ENCODE measurements around the gene ADAMTS2.

DNA sequence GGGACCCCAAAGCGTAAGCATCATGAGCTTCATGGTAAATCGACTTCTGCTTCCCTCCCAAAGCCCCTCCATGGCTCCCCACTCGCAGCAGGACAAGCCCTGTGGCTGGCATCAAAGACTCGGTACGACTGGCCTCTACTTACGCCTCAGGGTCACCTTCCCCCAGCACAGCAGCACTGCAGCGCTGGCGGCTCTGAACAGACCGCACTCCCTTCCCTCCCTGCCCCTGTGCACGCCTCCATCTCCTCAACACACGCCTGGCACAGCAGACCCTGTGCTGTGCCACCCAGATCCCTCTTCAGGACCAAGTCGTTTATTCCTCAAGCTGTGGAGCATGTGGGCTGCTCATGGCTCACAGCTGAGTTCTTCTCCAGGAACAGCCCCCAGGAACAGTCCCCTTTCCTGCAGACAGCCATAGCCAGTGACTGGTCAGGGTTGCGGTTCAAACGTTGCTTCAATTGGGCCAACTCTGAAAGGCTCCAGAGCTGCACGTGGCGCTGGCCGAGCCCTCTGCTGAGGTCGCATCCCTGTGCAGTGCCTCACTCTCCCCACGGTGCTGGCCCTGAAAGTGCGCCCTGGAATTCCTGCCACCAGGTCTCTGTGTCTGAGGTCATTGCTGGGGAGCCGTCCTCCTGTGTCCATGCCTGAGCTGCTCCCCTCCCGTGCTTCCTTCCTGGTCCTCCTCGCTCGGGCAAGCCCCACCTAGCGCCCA, 197.1 kb downstream of the ADAMTS2 start:
- TF ChIP-seq FOXM1 (IDR thresholded peaks at IDR 0.05; ENCODE audit: borderline replicate concordance) (no peak), BHLHE40 (IDR thresholded peaks at IDR 0.05; ENCODE audit: borderline replicate concordance) (no peak), SUZ12 (IDR thresholded peaks at IDR 0.05) (no peak), SP1 (IDR thresholded peaks at IDR 0.05) (no peak), FOXK2 (IDR thresholded peaks at IDR 0.05) (no peak), L3MBTL2 (conservative IDR thresholded peaks at IDR 0.05) (no peak), ARNT (IDR thresholded peaks at IDR 0.05) (no peak), ELF4 (IDR thresholded peaks at IDR 0.05) (no peak), FOXA1 (IDR thresholded peaks at IDR 0.05) (no peak), ZNF384 (IDR thresholded peaks at IDR 0.05) (no peak)
